Breast epithelium (tissue), 4 donors: Measurements from ENCODE around the gene TMPRSS11D. TPM values are rescaled to one million over a fixed set of nuclear protein-coding genes. Genes with fewer than 3 reads are reported as not detected.

Experiments used
- DNase-seq, 2 donors: peaks; one replicate each; pipeline ENCODE4 v3.0.0-alpha.2; 2019; ENCODE audit warnings: low spot score in 2 of 2
- H3K27ac ChIP-seq, 2 donors: fragments of 200-600 bp; sonication (generic) in 1 of 2; one replicate each; pipeline ENCODE4 v1.5.1; 2016 to 2019; ENCODE audit warnings: mild to moderate bottlenecking in 1 of 2
- H3K27me3 ChIP-seq, 2 donors: fragments of 200-600 bp; sonication (generic) in 1 of 2; one replicate each; pipeline versions ENCODE4 v1.5.1 to v1.6.0; 2017 to 2019; ENCODE audit warnings: control low read depth in 1 of 2, mild to moderate bottlenecking in 1 of 2
- H3K36me3 ChIP-seq: fragments of 200-600 bp; one replicate; pipeline ENCODE4 v1.5.1; 2019
- H3K4me1 ChIP-seq, 2 donors: fragments of 200-600 bp; sonication (generic); one replicate each; pipeline ENCODE4 v1.5.1; 2016 to 2019; ENCODE audit warnings: control low read depth in 1 of 2
- H3K4me3 ChIP-seq, 3 donors: fragments of 200-600 bp; sonication (generic); 1 replicate in 2 of 3; 2 replicates in 1 of 3; pipeline ENCODE4 v1.5.1; 2016 to 2019; ENCODE audit warnings: mild to moderate bottlenecking in 3 of 3, moderate library complexity in 2 of 3
- H3K9me3 ChIP-seq, 2 donors: fragments of 200-600 bp; sonication (generic) in 1 of 2; one replicate each; pipeline ENCODE4 v1.5.1; 2016 to 2019; ENCODE audit warnings: control low read depth in 1 of 2
- CTCF ChIP-seq, 3 donors: fragments of 450-650 bp; IDR thresholded peaks; one replicate each; pipeline ENCODE4 v1.5.1; 2016 to 2017; ENCODE audit warnings: antibody characterized with exemption in 3 of 3, mild to moderate bottlenecking in 3 of 3, moderate library complexity in 3 of 3
- POLR2A ChIP-seq: fragments of 450-650 bp; IDR thresholded peaks from one replicate; pipeline ENCODE4 v1.6.1; 2016; ENCODE audit warnings: antibody characterized with exemption, mild to moderate bottlenecking, moderate library complexity
- POLR2AphosphoS5 ChIP-seq, 3 donors: sonication (generic); formaldehyde crosslinking; IDR thresholded peaks; one replicate each; pipeline ENCODE4 v1.6.1; 2017; ENCODE audit warnings: antibody characterized with exemption in 3 of 3
- intact Hi-C: fragments of 100-400 bp; cut with DNase I; formaldehyde crosslinking; loops from one replicate; pipeline ENCODE4 v1.15.1; 2023; ENCODE audit warnings: low total_unique reads
- total RNA-seq, 3 donors: library from RNA; depleted of rRNA; stranded (reverse); fragments of >200 nt; gene quantifications; one replicate each; pipeline ENCODE4 v1.1.0, GENCODE V29; 2016

TMPRSS11D gene
- total RNA-seq, 3 donors from 2014 or later: not detected

GRCh38 chr4:67884701-67885100 lies 899 bp upstream of the TMPRSS11D start:
- Histone ChIP-seq H3K4me1 (no peaks in the 10 kb centered on the region), H3K36me3 (no peaks in the 10 kb centered on the region), H3K27me3 (no peaks in the 10 kb centered on the region), H3K27ac (no peak overlapping the region), H3K4me3 (no peak overlapping the region), H3K9me3 (no peaks in the 10 kb centered on the region)
- no peak for TF ChIP-seq POLR2AphosphoS5 (IDR thresholded peaks at IDR 0.05)
- TF ChIP-seq CTCF (IDR thresholded peaks at IDR 0.05): no peak
- no peak for TF ChIP-seq POLR2A
- DNase-seq: no peak
- intact Hi-C loops: no loop called here

GRCh38 chr4:67883458-67883857 lies 344 bp downstream of the TMPRSS11D start:
- Histone ChIP-seq H3K27ac (no peak overlapping the region), H3K36me3 (no peaks in the 10 kb centered on the region), H3K27me3 (no peaks in the 10 kb centered on the region), H3K9me3 (no peaks in the 10 kb centered on the region), H3K4me1 (no peaks in the 10 kb centered on the region), H3K4me3 (no peak overlapping the region)
- TF ChIP-seq POLR2A: no peak
- no peak for TF ChIP-seq POLR2AphosphoS5 (IDR thresholded peaks at IDR 0.05)
- TF ChIP-seq CTCF (IDR thresholded peaks at IDR 0.05): no peak
- intact Hi-C loops: no loop called here
- DNase-seq: no peak

- Histone ChIP-seq H3K27me3 (no peaks in the 10 kb centered on the region), H3K4me3 (no peak overlapping the region), H3K4me1 (no peaks in the 10 kb centered on the region), H3K27ac (no peak overlapping the region), H3K9me3 (no peaks in the 10 kb centered on the region), H3K36me3 (no peaks in the 10 kb centered on the region)
- DNase-seq: no peak
- no peak for TF ChIP-seq CTCF (IDR thresholded peaks at IDR 0.05)
- intact Hi-C loops: no loop called here
Observed at GRCh38 chr4:67880866-67881610, 2.8 kb downstream of the TMPRSS11D start.

GRCh38 chr4:67879486-67879885 lies 4.3 kb downstream of the TMPRSS11D start:
- no peaks in the 10 kb centered on the region for H3K27me3 ChIP-seq
- H3K27ac ChIP-seq: no peak overlapping the region
- DNase-seq: no peak
- no peak overlapping the region for H3K4me3 ChIP-seq
- no peak for TF ChIP-seq POLR2A
- no peaks in the 10 kb centered on the region for H3K9me3 ChIP-seq
- H3K36me3 ChIP-seq: no peaks in the 10 kb centered on the region
- H3K4me1 ChIP-seq: no peaks in the 10 kb centered on the region
- intact Hi-C loops: no loop called here

- Histone ChIP-seq H3K4me1 (no peaks in the 10 kb centered on the region), H3K4me3 (no peak overlapping the region), H3K9me3 (no peaks in the 10 kb centered on the region), H3K27ac (no peak overlapping the region), H3K36me3 (no peaks in the 10 kb centered on the region), H3K27me3 (no peaks in the 10 kb centered on the region)
- intact Hi-C loops: no loop called here
- TF ChIP-seq POLR2AphosphoS5 (IDR thresholded peaks at IDR 0.05) (no peak), POLR2A (no peak), CTCF (IDR thresholded peaks at IDR 0.05) (no peak)
- no peak for DNase-seq
Observed at GRCh38 chr4:67877086-67877485, 6.7 kb downstream of the TMPRSS11D start.

- Histone ChIP-seq H3K4me1 (no peaks in the 10 kb centered on the region), H3K36me3 (no peaks in the 10 kb centered on the region), H3K27ac (no peak overlapping the region), H3K27me3 (no peaks in the 10 kb centered on the region), H3K9me3 (no peaks in the 10 kb centered on the region), H3K4me3 (no peak overlapping the region)
- DNase-seq: no peak
- intact Hi-C loops: no loop called here
- TF ChIP-seq CTCF (IDR thresholded peaks at IDR 0.05) (no peak), POLR2AphosphoS5 (IDR thresholded peaks at IDR 0.05) (no peak), POLR2A (no peak)
Observed at GRCh38 chr4:67874986-67875385, 8.8 kb downstream of the TMPRSS11D start.
